GM23248 (cell line): ENCODE data around the gene TNFRSF1B. TPM values are rescaled to one million over a fixed set of nuclear protein-coding genes. Genes with fewer than 3 reads are reported as not detected.

Source experiments
- DNase-seq: peaks from one replicate; pipeline ENCODE4 v3.0.0-alpha.2; 2015
- H2AFZ ChIP-seq: fragments of 200-600 bp; sonication (generic); 2 replicates; pipeline ENCODE4 v1.6.1; 2016; ENCODE audit warnings: antibody characterized with exemption
- H3F3A ChIP-seq: fragments of 200-600 bp; sonication (generic); 2 replicates; pipeline ENCODE4 v1.6.1; 2016; ENCODE audit warnings: mild to moderate bottlenecking, antibody characterized with exemption, mixed run types; ENCODE audit not compliant: insufficient read depth
- H3K27ac ChIP-seq: fragments of 200-600 bp; sonication (generic); 2 replicates; pipeline ENCODE4 v1.5.1; 2016; ENCODE audit warnings: mild to moderate bottlenecking
- H3K27me3 ChIP-seq: fragments of 200-600 bp; sonication (generic); replicated peaks from 2 replicates; pipeline ENCODE4 v1.6.1; 2016; ENCODE audit warnings: mild to moderate bottlenecking; ENCODE audit not compliant: insufficient read depth
- H3K36me3 ChIP-seq: fragments of 200-600 bp; sonication (generic); 2 replicates; pipeline ENCODE4 v1.6.1; 2016; ENCODE audit warnings: low read depth, mild to moderate bottlenecking
- H3K4me1 ChIP-seq: fragments of 200-600 bp; sonication (generic); 2 replicates; pipeline ENCODE4 v1.6.1; 2016; ENCODE audit warnings: mild to moderate bottlenecking; ENCODE audit not compliant: insufficient read depth
- H3K4me2 ChIP-seq: fragments of 200-600 bp; sonication (generic); one replicate; pipeline ENCODE4 v1.6.1; 2016; ENCODE audit warnings: mild to moderate bottlenecking; ENCODE audit not compliant: unreplicated experiment
- H3K4me3 ChIP-seq: fragments of 200-600 bp; sonication (generic); 2 replicates; pipeline ENCODE4 v1.5.1; 2016; ENCODE audit warnings: mild to moderate bottlenecking
- H3K79me2 ChIP-seq: fragments of 200-600 bp; sonication (generic); 2 replicates; pipeline ENCODE4 v1.6.1; 2016; ENCODE audit warnings: mild to moderate bottlenecking; ENCODE audit not compliant: insufficient read depth
- H3K9ac ChIP-seq: fragments of 200-600 bp; sonication (generic); 2 replicates; pipeline ENCODE4 v1.6.1; 2016; ENCODE audit warnings: mild to moderate bottlenecking
- H3K9me2 ChIP-seq: fragments of 200-600 bp; sonication (generic); 2 replicates; pipeline ENCODE4 v1.6.1; 2016; ENCODE audit warnings: mixed run types, mild to moderate bottlenecking, moderate library complexity; ENCODE audit not compliant: insufficient read depth
- H3K9me3 ChIP-seq: fragments of 200-600 bp; sonication (generic); one replicate; pipeline ENCODE4 v1.6.1; 2017; ENCODE audit warnings: low read depth
- H4K20me1 ChIP-seq: fragments of 200-600 bp; sonication (generic); 2 replicates; pipeline ENCODE4 v1.6.0; 2016; ENCODE audit not compliant: insufficient read depth
- EZH2 ChIP-seq: fragments of 200-600 bp; sonication (generic); IDR thresholded peaks from 2 replicates; pipeline ENCODE4 v1.6.1; 2018; ENCODE audit warnings: antibody characterized with exemption, mild to moderate bottlenecking; ENCODE audit not compliant: insufficient read depth, poor library complexity, severe bottlenecking
- EZH2phosphoT487 ChIP-seq: fragments of 200-600 bp; sonication (generic); IDR thresholded peaks from 2 replicates; pipeline ENCODE4 v1.6.1; 2018; ENCODE audit warnings: antibody characterized with exemption, moderate library complexity, mild to moderate bottlenecking, low read depth; ENCODE audit not compliant: insufficient read depth
- WGBS, 2 experiments: methylation state at CpG; one replicate each; pipeline ENCODE4 v1.1.6; 2015 to 2017; ENCODE audit warnings: low lambda C conversion rate in 2 of 2, low coverage in 1 of 2; ENCODE audit errors: missing lambda C conversion rate in 2 of 2; 5-methylcytosine and 5-hydroxymethylcytosine counted together
- in situ Hi-C: fragments of 300-500 bp; cut with MboI; formaldehyde crosslinking; loops from 2 replicates; pipeline ENCODE4 v1.15.0; 2020
- polyA plus RNA-seq: library from polyadenylated mRNA; unstranded; fragments of >200 nt; fragmentation: Nextera tagmentation; extraction: Ambion mirVana; gene quantifications from 2 replicates; pipeline ENCODE4 v1.2.1, GENCODE V29; 2016
- total RNA-seq: library from RNA; depleted of rRNA; stranded (reverse); fragments of >200 nt; shearing (Covaris generic); gene quantifications from 2 replicates; pipeline ENCODE4 v1.2.3, GENCODE V29; 2014

The TNFRSF1B gene
- total and polyA plus RNA-seq, 2 experiments from 2014 or later = 1.1 to 2.9 TPM

DNA sequence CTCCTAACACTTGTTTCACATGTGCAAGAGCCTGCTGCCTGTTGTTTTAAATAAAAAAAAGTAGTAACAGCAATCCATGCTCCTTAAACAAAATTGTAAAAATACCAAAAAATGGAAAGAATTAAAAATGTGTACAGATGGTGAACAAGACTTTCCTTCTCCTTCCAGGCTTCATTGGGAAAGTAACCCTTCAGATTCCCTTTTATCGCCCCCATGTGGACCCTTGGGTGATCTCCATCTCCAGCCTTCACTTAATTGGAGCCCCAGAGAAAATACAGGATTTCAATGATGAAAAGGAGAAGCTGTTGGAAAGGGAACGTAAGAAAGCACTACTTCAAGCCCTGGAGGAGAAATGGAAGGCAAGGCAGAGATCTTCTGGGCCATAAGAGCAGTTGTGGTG lies 77.3 kb downstream of the TNFRSF1B start:
- Histone ChIP-seq H3K27ac (no peak overlapping the region), H3K27me3 (no peaks in the 10 kb centered on the region), H3K4me2 (no peak overlapping the region), H3K9me3 (no peaks in the 10 kb centered on the region), H3K9ac (no peak overlapping the region), H3K36me3 (peaks cover 42% of the 10 kb centered on the region), H3F3A (no peaks in the 10 kb centered on the region), H3K4me1 (peaks cover 14% of the 10 kb centered on the region), H3K4me3 (no peak overlapping the region), H3K79me2 (peaks cover 27% of the 10 kb centered on the region), H3K9me2 (no peaks in the 10 kb centered on the region), H4K20me1 (no peaks in the 10 kb centered on the region), H2AFZ (no peak overlapping the region)
- TF ChIP-seq EZH2 (no peak), EZH2phosphoT487 (no peak)
- 67 to 83% methylated on average over 2 of the region's 2 CpGs for WGBS, 2 experiments
- in situ Hi-C loops = no loop called here
- DNase-seq = peak; percentile 21

DNA sequence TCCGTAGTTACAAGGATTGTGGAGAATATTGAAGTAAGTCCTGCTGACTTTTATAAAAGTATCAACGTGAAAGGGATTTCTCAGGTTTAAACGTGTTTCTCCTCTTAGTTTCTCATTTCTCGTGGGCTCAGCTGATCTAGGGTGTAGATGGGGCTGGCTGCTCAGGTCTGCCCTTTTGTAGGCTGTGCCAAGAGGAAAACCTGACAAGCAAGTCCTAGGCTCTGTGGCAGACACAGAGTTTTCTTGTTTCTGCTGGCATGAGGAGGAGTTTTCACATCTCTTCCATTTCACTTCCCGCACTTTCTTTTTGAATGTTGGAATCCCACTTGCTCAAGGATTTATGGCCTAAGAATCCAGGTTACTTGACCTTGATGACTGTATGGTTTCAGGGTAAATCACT lies 77.8 kb downstream of the TNFRSF1B start:
- no peaks in the 10 kb centered on the region for H4K20me1 ChIP-seq
- H3F3A ChIP-seq = no peaks in the 10 kb centered on the region
- 87 to 89% methylated on average over 5 of the region's 5 CpGs for WGBS, 2 experiments
- peaks cover 19% of the 10 kb centered on the region for H3K4me1 ChIP-seq
- no peak overlapping the region for H2AFZ ChIP-seq
- no peaks in the 10 kb centered on the region for H3K27me3 ChIP-seq
- TF ChIP-seq EZH2phosphoT487 (no peak), EZH2 (no peak)
- no peak overlapping the region for H3K4me3 ChIP-seq
- peaks cover 22% of the 10 kb centered on the region for H3K79me2 ChIP-seq
- peaks cover 45% of the 10 kb centered on the region for H3K36me3 ChIP-seq
- DNase-seq = no peak
- no peak overlapping the region for H3K27ac ChIP-seq
- H3K9me2 ChIP-seq = no peaks in the 10 kb centered on the region
- in situ Hi-C loops = no loop called here
- H3K9me3 ChIP-seq = no peaks in the 10 kb centered on the region
- no peak overlapping the region for H3K4me2 ChIP-seq
- no peak overlapping the region for H3K9ac ChIP-seq

DNA sequence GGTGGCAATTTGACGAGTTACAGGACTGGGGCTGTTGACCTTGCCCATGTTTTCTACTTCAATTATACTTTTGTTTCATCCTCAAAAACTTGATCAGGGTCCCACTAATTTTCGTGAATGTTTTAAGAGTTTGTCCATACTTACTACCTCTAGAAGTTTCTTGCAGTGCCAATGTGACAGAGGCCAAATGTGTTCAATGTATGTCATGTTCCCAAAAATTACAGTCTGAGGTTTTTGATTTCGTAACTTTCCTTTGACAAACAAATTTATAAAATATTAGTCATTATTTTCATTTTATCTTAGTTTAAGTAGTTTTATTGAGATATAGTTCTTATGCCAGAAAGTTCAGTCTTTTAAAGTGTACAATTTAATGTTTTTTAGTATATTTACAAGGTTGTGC lies 78.3 kb downstream of the TNFRSF1B start:
- Histone ChIP-seq H3K4me2 (no peak overlapping the region), H3K27me3 (no peaks in the 10 kb centered on the region), H3K4me3 (no peak overlapping the region), H4K20me1 (no peaks in the 10 kb centered on the region), H3F3A (no peaks in the 10 kb centered on the region), H3K9ac (no peak overlapping the region), H3K9me3 (no peaks in the 10 kb centered on the region), H3K79me2 (peaks cover 17% of the 10 kb centered on the region), H3K4me1 (peaks cover 19% of the 10 kb centered on the region), H3K9me2 (no peaks in the 10 kb centered on the region), H3K27ac (no peak overlapping the region), H3K36me3 (peaks cover 50% of the 10 kb centered on the region), H2AFZ (no peak overlapping the region)
- TF ChIP-seq EZH2 (no peak), EZH2phosphoT487 (no peak)
- in situ Hi-C loops = no loop called here
- DNase-seq = peak; percentile 50
- 86 to 93% methylated on average over 3 of the region's 3 CpGs for WGBS, 2 experiments

DNA sequence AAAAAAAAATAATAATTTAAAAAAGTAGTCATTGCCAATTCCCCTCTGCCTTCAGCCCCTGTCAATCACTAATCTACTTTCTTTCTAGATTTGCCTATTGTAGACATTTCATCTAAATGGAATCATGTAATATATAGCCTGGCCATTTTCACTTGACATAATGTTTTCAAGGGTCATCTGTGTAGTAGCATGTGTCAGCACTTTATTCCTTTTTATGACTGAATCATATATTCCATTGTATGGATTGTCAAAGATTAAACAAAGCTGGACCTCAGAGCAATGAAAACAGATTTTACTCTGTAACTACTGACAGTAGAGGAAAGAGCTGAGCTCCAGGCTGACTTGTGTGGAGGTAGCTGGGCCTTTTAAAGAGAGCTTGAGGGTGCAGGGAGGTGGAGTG lies 78.9 kb downstream of the TNFRSF1B start:
- no peak for TF ChIP-seq EZH2
- no peak for TF ChIP-seq EZH2phosphoT487
- Histone ChIP-seq H3K9me3 (no peaks in the 10 kb centered on the region), H4K20me1 (no peaks in the 10 kb centered on the region), H3K4me2 (no peak overlapping the region), H3K4me3 (no peak overlapping the region), H2AFZ (no peak overlapping the region), H3K27me3 (no peaks in the 10 kb centered on the region), H3K4me1 (peaks cover 19% of the 10 kb centered on the region), H3K9ac (no peak overlapping the region), H3K36me3 (peaks cover 55% of the 10 kb centered on the region), H3K9me2 (no peaks in the 10 kb centered on the region), H3F3A (no peaks in the 10 kb centered on the region), H3K79me2 (peaks cover 12% of the 10 kb centered on the region), H3K27ac (no peak overlapping the region)
- no peak for DNase-seq
- in situ Hi-C loops = no loop called here

DNA sequence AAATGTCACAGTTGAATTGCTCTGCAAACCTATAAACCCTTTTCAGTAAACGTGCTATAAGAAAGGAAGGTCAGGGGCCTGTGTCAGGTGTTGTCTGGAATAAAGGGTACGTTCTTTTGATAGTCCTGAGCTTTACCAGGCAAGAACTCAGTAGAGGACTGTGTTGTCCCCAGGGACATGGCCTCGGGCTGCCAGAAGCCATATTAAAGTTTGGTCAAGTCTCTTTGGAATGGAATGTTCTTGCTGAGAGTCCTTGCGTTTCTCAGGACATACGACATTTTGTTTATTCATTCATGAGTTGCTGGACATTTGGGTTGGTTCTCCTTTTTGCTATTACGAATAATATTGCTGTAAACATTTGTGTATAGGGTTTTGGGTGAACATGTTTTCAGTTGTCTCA lies 79.8 kb downstream of the TNFRSF1B start:
- Histone ChIP-seq H2AFZ (no peak overlapping the region), H3K36me3 (peaks cover 56% of the 10 kb centered on the region), H3K9me3 (no peaks in the 10 kb centered on the region), H3K27ac (no peak overlapping the region), H3K4me2 (no peak overlapping the region), H3F3A (no peaks in the 10 kb centered on the region), H3K4me1 (peaks cover 19% of the 10 kb centered on the region), H3K9me2 (no peaks in the 10 kb centered on the region), H3K4me3 (no peak overlapping the region), H4K20me1 (no peaks in the 10 kb centered on the region), H3K79me2 (peaks cover 4% of the 10 kb centered on the region), H3K27me3 (no peaks in the 10 kb centered on the region), H3K9ac (no peak overlapping the region)
- TF ChIP-seq EZH2 (no peak), EZH2phosphoT487 (no peak)
- DNase-seq = no peak
- in situ Hi-C loops = no loop called here
- 91 to 92% methylated on average over 6 of the region's 6 CpGs for WGBS, 2 experiments
